HCT116 (cell line): ENCODE results near the gene HIRA. TPM values are rescaled to one million over a fixed set of nuclear protein-coding genes. Genes with fewer than 3 reads are reported as not detected.

Source experiments
- ATAC-seq: fragments of 200-7000 bp; cut with Tn5 transposase; 2 replicates; pipeline ENCODE4 v1.9.1; 2020; ENCODE audit warnings: mild to moderate bottlenecking, moderate library complexity
- BruUV-seq: library from RNA; stranded (reverse); fragments of 400-500 nt; replicated peaks from 2 replicates; lab custom pipeline; 2021; lab: Mats Ljungman, UMichigan
- CTCF ChIA-PET: fragments of 300-600 bp; sonication (Branson Sonifier 250); formaldehyde crosslinking; loops from one replicate; lab custom pipeline; 2021; ENCODE audit warnings: antibody characterized with exemption; lab: Charles Lee
- POLR2A ChIA-PET: fragments of 300-600, 350-600 bp; sonication (Branson Sonifier 250); formaldehyde crosslinking; loops from one replicate; lab custom pipeline; 2021; ENCODE audit warnings: antibody characterized with exemption; lab: Charles Lee
- RAD21 ChIA-PET, 2 experiments: fragments of 300-600 bp; sonication (Branson Sonifier 250); formaldehyde crosslinking; loops; one replicate each; lab custom pipeline; 2023; ENCODE audit warnings: low total read pairs in 2 of 2; ENCODE audit not compliant: uncharacterized antibody in 2 of 2, unreplicated experiment in 2 of 2, low non-redundant PET in 1 of 2; lab: Charles Lee
- DNase-seq: peaks from one replicate; pipeline ENCODE4 v3.0.0-alpha.2; 2010; ENCODE audit warnings: low read depth, low spot score
- H2AFZ ChIP-seq: fragments of 200-600 bp; shearing (Covaris generic), sonication (generic); 2 replicates; pipeline ENCODE4 v1.6.1; 2017; ENCODE audit warnings: low read depth, mixed run types, mixed read lengths, antibody characterized with exemption, low read length; ENCODE audit not compliant: poor library complexity, severe bottlenecking
- H3K27ac ChIP-seq: 2 replicates; pipeline ENCODE4 v1.5.1; 2012; ENCODE audit warnings: low read depth, low read length
- H3K27me3 ChIP-seq: fragments of 200-600 bp; sonication (generic); 2 replicates; pipeline ENCODE4 v1.6.1; 2016; ENCODE audit warnings: mixed run types, low read length, mixed read lengths; ENCODE audit not compliant: insufficient read depth
- H3K36me3 ChIP-seq, 2 experiments: fragments of 200-500 bp in 1 of 2; fragments of 200-600 bp in 1 of 2; sonication (Bioruptor generic) in 1 of 2; sonication (generic) in 1 of 2; 2 replicates each; pipeline versions ENCODE4 v1.5.1 to v1.6.1; 2014 to 2016; ENCODE audit warnings: low read length in 2 of 2, inconsistent platforms in 1 of 2, mixed read lengths in 1 of 2, mixed run types in 1 of 2; ENCODE audit not compliant: insufficient read depth in 2 of 2, control insufficient read depth in 1 of 2
- H3K4me1 ChIP-seq, 2 experiments: fragments of 200-600 bp in 1 of 2; sonication (generic) in 1 of 2; 2 replicates each; pipeline versions ENCODE4 v1.5.1 to v1.6.1; 2012 to 2017; ENCODE audit warnings: low read length in 2 of 2, inconsistent platforms in 1 of 2, mild to moderate bottlenecking in 1 of 2, mixed read lengths in 1 of 2, mixed run types in 1 of 2, moderate library complexity in 1 of 2; ENCODE audit not compliant: insufficient read depth in 2 of 2, control insufficient read depth in 1 of 2
- H3K4me2 ChIP-seq: fragments of 200-600 bp; sonication (generic); 2 replicates; pipeline ENCODE4 v1.6.1; 2017; ENCODE audit warnings: mixed run types, low read length, mixed read lengths
- H3K4me3 ChIP-seq, 2 experiments: fragments of 200-600 bp in 1 of 2; sonication (generic) in 1 of 2; replicated peaks in 1 of 2; 2 replicates each; pipeline ENCODE4 v1.5.1; 2011 to 2016; ENCODE audit warnings: low read length in 2 of 2, control low read depth in 1 of 2, low read depth in 1 of 2, mild to moderate bottlenecking in 1 of 2, mixed read lengths in 1 of 2, mixed run types in 1 of 2
- H3K79me2 ChIP-seq: fragments of 200-600 bp; sonication (generic); 2 replicates; pipeline ENCODE4 v1.6.1; 2017; ENCODE audit warnings: mild to moderate bottlenecking, mixed run types, low read length, moderate library complexity, mixed read lengths; ENCODE audit not compliant: insufficient read depth
- H3K9ac ChIP-seq: fragments of 200-600 bp; sonication (generic); 2 replicates; pipeline ENCODE4 v1.6.1; 2016; ENCODE audit warnings: low read length, mixed read lengths
- H3K9me2 ChIP-seq: fragments of 200-600 bp; sonication (generic), shearing (Covaris generic); 2 replicates; pipeline ENCODE4 v1.6.1; 2017; ENCODE audit warnings: mixed run types, mild to moderate bottlenecking, moderate library complexity; ENCODE audit not compliant: insufficient read depth
- H3K9me3 ChIP-seq, 2 experiments: fragments of 200-500 bp in 1 of 2; fragments of 200-600 bp in 1 of 2; sonication (Bioruptor generic) in 1 of 2; sonication (generic) in 1 of 2; 2 replicates each; pipeline ENCODE4 v1.6.1; 2014 to 2017; ENCODE audit warnings: low read length in 2 of 2, mixed read lengths in 2 of 2, inconsistent platforms in 1 of 2, low read depth in 1 of 2, mild to moderate bottlenecking in 1 of 2, mixed run types in 1 of 2, moderate library complexity in 1 of 2; ENCODE audit not compliant: control insufficient read depth in 1 of 2, insufficient read depth in 1 of 2
- H4K20me1 ChIP-seq: fragments of 200-600 bp; sonication (generic), shearing (Covaris generic); 2 replicates; pipeline ENCODE4 v1.6.1; 2017; ENCODE audit warnings: mixed run types, mild to moderate bottlenecking, moderate library complexity; ENCODE audit not compliant: insufficient read depth
- ATF3 ChIP-seq: IDR thresholded peaks from 2 replicates; pipeline ENCODE4 v1.6.1; 2012
- CEBPB ChIP-seq: IDR thresholded peaks from 2 replicates; pipeline ENCODE4 v1.6.1; 2012; ENCODE audit warnings: low read depth
- CTCF ChIP-seq, 3 experiments: fragments of 200-600 bp in 1 of 3; sonication (generic) in 1 of 3; IDR thresholded peaks in 2 of 3; conservative IDR thresholded peaks in 1 of 3; 2 replicates each; pipeline ENCODE4 v1.5.1; 2012 to 2017; ENCODE audit warnings: low read depth in 2 of 3, low read length in 2 of 3, antibody characterized with exemption in 1 of 3, borderline replicate concordance in 1 of 3, control low read depth in 1 of 3, mild to moderate bottlenecking in 1 of 3, mixed read lengths in 1 of 3, mixed run types in 1 of 3, moderate library complexity in 1 of 3; ENCODE audit not compliant: insufficient read depth in 1 of 3
- ELF1 ChIP-seq: IDR thresholded peaks from 2 replicates; pipeline ENCODE4 v1.6.1; 2012; ENCODE audit warnings: low read depth, borderline replicate concordance
- EZH2 ChIP-seq: fragments of 200-600 bp; sonication (generic); IDR thresholded peaks from 2 replicates; pipeline ENCODE4 v1.6.1; 2017; ENCODE audit warnings: antibody characterized with exemption, mixed run types
- EZH2phosphoT487 ChIP-seq: fragments of 200-600 bp; IDR thresholded peaks from 2 replicates; pipeline ENCODE4 v1.6.1; 2018; ENCODE audit warnings: antibody characterized with exemption, borderline replicate concordance
- FOSL1 ChIP-seq: IDR thresholded peaks from 2 replicates; pipeline ENCODE4 v1.6.1; 2012; ENCODE audit warnings: low read depth
- JUND ChIP-seq: IDR thresholded peaks from 2 replicates; pipeline ENCODE4 v1.6.1; 2012
- MAX ChIP-seq: IDR thresholded peaks from 2 replicates; pipeline ENCODE4 v1.6.1; 2012
- RAD21 ChIP-seq: IDR thresholded peaks from 2 replicates; pipeline ENCODE4 v1.6.1; 2012; ENCODE audit warnings: low read depth, mild to moderate bottlenecking
- SIN3A ChIP-seq: IDR thresholded peaks from 2 replicates; pipeline ENCODE4 v1.6.1; 2012; ENCODE audit warnings: low read depth
- SP1 ChIP-seq: IDR thresholded peaks from 2 replicates; pipeline ENCODE4 v1.6.1; 2012; ENCODE audit warnings: low read depth
- SRF ChIP-seq: IDR thresholded peaks from 2 replicates; pipeline ENCODE4 v1.6.1; 2012; ENCODE audit warnings: low read depth
- TCF7L2 ChIP-seq: IDR thresholded peaks from 2 replicates; pipeline ENCODE4 v1.7.0; 2011; ENCODE audit warnings: borderline replicate concordance, inconsistent platforms; ENCODE audit not compliant: insufficient read depth, insufficient read length; ENCODE audit errors: extremely low read depth
- ZFX ChIP-seq: fragments of 450-650 bp; IDR thresholded peaks from 2 replicates; pipeline ENCODE4 v1.6.1; 2017
- ZNF274 ChIP-seq: fragments of 200-500 bp; sonication (Bioruptor generic); IDR thresholded peaks from 2 replicates; pipeline ENCODE4 v1.6.1; 2014; ENCODE audit warnings: mild to moderate bottlenecking, low read depth, low read length, inconsistent platforms
- intact Hi-C: fragments of 100-400 bp; cut with micrococcal nuclease; formaldehyde crosslinking; loops from 2 replicates; pipeline ENCODE4 v1.10.0; 2022
- total RNA-seq: library from RNA; stranded (reverse); gene quantifications from one replicate; pipeline ENCODE4 v1.2.1, GENCODE V29; 2021; ENCODE audit not compliant: unreplicated experiment

The HIRA gene
- total RNA-seq, 1 experiment from 2014 or later: 30.6 TPM

GRCh38 chr22:19463491-19464469 lies 32.2 kb upstream of the HIRA start:
- H3K4me1 ChIP-seq: no peaks in the 10 kb centered on the region
- BruUV-seq: TSS peak; percentile 10
- H3K27me3 ChIP-seq: no peaks in the 10 kb centered on the region
- H3K79me2 ChIP-seq: peaks cover 12% of the 10 kb centered on the region
- H3K9me2 ChIP-seq: no peaks in the 10 kb centered on the region
- ChIA-PET CTCF (interaction anchor here (1.1 kb wide), 1 partner anchor 10 kb away, joined by 5 read pairs; no protein-coding TSS in a partner anchor), POLR2A (interaction anchor here (0.9 to 1.8 kb wide), 2 partner anchors 14 to 19 kb away, joined by 3 to 5 read pairs; no protein-coding TSS in a partner anchor), RAD21 (no interaction called here)
- intact Hi-C loops: no loop called here
- H3K9ac ChIP-seq: no peak overlapping the region
- peaks cover 49 to 51% of the 10 kb centered on the region in 2 experiments for H3K36me3 ChIP-seq
- no peak overlapping the region for H3K4me2 ChIP-seq
- no peak overlapping the region for H2AFZ ChIP-seq
- H3K4me3 ChIP-seq: no peak overlapping the region
- no peaks in the 10 kb centered on the region for H3K9me3 ChIP-seq
- ATAC-seq: no peak
- no peak overlapping the region for H3K27ac ChIP-seq
- H4K20me1 ChIP-seq: no peaks in the 10 kb centered on the region
- no peak for DNase-seq
- TF ChIP-seq SIN3A: no peak
- no peak for TF ChIP-seq SP1
- TF ChIP-seq MAX: no peak
- TF ChIP-seq EZH2: no peak
- no peak for TF ChIP-seq EZH2phosphoT487
- TF ChIP-seq ATF3: no peak
- TF ChIP-seq, all 23 proteins: peak for 0

GRCh38 chr22:19463008-19463407 lies 31.5 kb upstream of the HIRA start:
- no peak for DNase-seq
- H3K27ac ChIP-seq: no peak overlapping the region
- H2AFZ ChIP-seq: no peak overlapping the region
- no peaks in the 10 kb centered on the region for H3K9me2 ChIP-seq
- no peaks in the 10 kb centered on the region for H3K27me3 ChIP-seq
- no peak overlapping the region for H3K4me2 ChIP-seq
- no TSS peak for BruUV-seq
- H4K20me1 ChIP-seq: no peaks in the 10 kb centered on the region
- CTCF ChIA-PET: no interaction called here
- no peak for ATAC-seq
- H3K4me1 ChIP-seq: no peaks in the 10 kb centered on the region
- intact Hi-C loops: no loop called here
- H3K4me3 ChIP-seq: no peak overlapping the region
- RAD21 ChIA-PET: no interaction called here
- H3K9me3 ChIP-seq: no peaks in the 10 kb centered on the region
- H3K36me3 ChIP-seq: peaks cover 44 to 51% of the 10 kb centered on the region in 2 experiments
- POLR2A ChIA-PET: interaction anchor here (0.9 to 1.8 kb wide), 2 partner anchors 14 to 18 kb away, joined by 3 to 5 read pairs; no protein-coding TSS in a partner anchor
- peaks cover 8% of the 10 kb centered on the region; the same call in 1 of the 2 replicates for H3K79me2 ChIP-seq
- H3K9ac ChIP-seq: no peak overlapping the region
- TF ChIP-seq SRF: no peak
- TF ChIP-seq ATF3: no peak
- no peak for TF ChIP-seq EZH2phosphoT487
- TF ChIP-seq RAD21: no peak
- no peak for TF ChIP-seq CTCF (IDR thresholded peaks at IDR 0.05 in 2 of 3, conservative IDR thresholded peaks at IDR 0.05 in 1 of 3; ENCODE audit: borderline replicate concordance in 1 of 3, insufficient read depth in 1 of 3, low read depth in 2 of 3, low read length in 2 of 3)
- TF ChIP-seq SP1: no peak
- TF ChIP-seq ZNF274: no peak
- TF ChIP-seq ZFX: no peak
- no peak for TF ChIP-seq JUND
- TF ChIP-seq CEBPB: no peak
- no peak for TF ChIP-seq ELF1
- no peak for TF ChIP-seq FOSL1
- no peak for TF ChIP-seq EZH2
- TF ChIP-seq TCF7L2: no peak
